HG03060 (cell line): ENCODE measurements around the gene ERICH3.
A peak's percentile ranks its signal among the peaks of the same experiment; 100 is the strongest.

Source experiments
- ATAC-seq: cut with Tn5 transposase; IDR thresholded peaks from one replicate; pipeline ENCODE4 v1.9.1; 2021; ENCODE audit warnings: low read depth, moderate number of reproducible peaks; ENCODE audit not compliant: unreplicated experiment

ERICH3 gene

DNA sequence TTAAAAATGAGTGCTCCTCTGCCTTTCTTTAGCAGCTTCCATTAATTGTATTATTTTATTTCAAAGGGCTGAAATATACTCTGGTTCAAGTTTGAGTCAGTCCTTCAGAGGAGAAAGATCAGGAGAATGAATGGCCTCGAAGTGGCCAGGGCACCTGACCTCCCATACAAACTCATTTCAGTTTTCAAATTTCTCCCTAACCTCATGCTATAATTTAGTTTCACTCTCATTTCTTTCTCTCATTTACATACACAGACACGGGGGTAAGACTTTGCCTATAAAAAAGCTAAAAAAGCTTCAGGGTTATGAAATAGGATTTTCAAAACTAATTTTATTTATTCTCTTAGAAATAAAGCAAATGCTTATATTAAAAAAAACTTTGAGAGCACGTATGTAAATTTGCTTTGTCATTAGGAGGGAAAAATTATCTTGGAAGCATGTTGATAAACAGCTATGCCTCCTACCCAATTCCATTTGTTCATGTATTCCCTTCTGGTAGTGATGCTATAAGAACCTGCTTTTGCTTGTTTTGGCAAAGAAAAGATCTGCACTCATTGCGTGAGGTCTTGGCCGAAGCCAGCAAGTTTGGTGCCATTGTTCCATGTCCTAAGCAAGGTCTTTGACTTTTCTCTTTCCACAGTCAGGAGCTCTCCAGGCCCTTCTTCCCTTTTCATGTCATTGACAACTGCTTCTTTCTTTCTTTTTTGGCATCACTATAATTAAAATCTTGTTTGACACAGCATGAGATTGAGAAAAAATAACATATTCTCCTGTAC is 80.8 kb downstream of the ERICH3 start:
- no peak for ATAC-seq

- ATAC-seq, result no peak
Observed at GRCh38 chr1:74591949-74592348, 81.6 kb downstream of the ERICH3 start.

DNA sequence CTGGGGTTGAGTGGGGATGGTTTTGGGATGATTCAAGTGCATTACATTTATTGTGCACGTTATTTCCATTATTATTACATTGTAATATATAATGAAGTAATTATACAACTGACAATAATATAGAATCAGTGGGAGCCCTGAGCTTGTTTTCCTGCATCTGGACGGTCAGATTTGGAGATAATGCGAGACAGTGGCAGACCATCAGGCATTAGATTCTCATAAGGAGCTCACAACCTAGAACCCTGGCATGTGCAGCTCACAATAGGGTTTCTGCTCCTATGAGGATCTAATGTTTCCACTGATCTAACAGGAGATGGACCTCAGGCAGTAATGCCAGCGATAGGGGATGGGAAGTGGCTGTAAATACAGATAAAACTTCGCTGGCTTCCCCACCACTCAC is 83.3 kb downstream of the ERICH3 start:
- no peak for ATAC-seq

GRCh38 chr1:74587888-74588287 is 85.7 kb downstream of the ERICH3 start:
- ATAC-seq, result no peak

DNA sequence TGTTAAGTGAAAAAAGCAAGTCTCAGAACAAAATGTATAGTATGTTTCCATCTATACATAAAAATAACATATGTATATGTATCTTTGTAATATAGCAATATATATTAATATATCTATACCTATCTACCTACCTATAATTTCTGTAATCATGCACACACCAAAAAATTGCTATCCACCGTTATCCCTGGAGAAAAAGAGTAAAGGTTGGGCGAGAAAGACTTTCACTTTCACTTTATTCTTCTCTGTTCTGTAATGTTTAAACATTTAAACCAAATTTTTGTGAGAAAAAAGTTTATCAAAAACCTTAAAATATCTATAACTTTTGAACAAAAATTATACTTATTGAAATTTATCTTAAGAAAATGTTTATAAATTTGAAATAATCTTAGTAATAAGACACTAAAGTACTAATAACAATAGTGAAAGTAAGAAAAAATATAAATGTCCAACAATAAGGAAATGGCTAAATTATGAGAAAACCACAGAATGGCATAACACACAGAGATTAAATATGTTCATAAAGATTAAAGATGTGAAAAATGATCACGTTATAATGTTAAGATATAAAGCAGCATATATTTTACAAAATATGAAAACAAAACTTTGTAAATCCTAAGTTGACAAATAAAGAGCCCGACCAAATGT is 87.2 kb downstream of the ERICH3 start:
- no peak for ATAC-seq

DNA sequence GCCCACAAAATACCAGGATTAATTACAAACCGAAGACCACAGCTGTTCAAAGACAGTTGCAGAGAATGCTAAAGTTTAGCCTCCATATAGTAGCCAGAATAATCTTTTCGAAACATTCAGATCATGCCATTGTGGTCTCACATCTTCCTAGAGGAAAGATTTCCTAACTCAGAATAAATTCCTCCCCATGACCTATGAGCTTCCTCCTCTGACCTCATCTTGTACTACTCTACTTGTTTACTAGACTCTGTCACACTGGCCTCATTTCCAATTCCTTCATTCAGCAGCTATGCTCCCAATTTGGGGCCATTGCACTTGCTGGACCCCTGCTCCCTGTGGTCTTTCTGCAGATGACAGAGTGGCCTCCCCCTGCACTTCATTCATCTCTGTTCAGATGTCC is 89.4 kb downstream of the ERICH3 start:
- no peak for ATAC-seq

DNA sequence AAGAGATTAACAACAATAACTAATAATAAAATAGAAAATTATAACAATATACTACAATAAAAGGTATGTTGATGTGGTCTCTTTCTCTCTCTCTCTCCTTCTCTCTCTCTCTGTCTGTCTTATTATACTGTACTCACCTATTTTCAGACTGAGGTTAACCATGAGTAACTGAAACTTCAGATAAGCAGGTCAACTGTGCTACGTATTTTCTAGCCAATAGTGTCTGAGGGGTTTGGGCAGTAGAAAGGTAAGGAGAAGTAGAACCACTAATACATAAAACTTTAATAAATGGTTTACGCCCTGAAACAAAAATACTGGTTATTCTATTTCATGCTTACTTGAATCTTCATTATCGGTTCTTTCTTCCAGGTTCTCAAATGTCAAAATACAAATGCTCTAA is 90.2 kb downstream of the ERICH3 start:
- no peak for ATAC-seq

- peak; percentile 97 for ATAC-seq
Observed at GRCh38 chr1:74579425-74579824, 94.2 kb downstream of the ERICH3 start.

DNA sequence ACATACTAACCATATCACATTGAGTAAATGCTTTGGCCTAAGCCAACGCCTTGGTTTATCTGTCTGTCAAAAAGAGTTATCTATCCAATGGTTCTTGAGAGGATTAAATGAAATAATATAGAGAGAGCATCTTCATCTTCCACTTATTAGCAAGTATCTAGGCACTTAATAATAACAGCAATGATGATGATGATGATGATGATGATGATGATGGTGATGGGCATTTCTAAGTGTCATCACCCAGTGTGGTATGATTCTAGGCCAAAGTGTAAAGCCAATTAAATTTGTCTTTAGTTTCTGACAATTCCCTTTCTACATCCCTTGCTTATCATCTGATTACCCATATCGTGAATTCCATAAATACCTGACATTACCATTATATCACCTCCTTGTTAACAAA is 95.5 kb downstream of the ERICH3 start:
- no peak for ATAC-seq

GRCh38 chr1:74571891-74572290 is 101.7 kb downstream of the ERICH3 start:
- no peak for ATAC-seq

DNA sequence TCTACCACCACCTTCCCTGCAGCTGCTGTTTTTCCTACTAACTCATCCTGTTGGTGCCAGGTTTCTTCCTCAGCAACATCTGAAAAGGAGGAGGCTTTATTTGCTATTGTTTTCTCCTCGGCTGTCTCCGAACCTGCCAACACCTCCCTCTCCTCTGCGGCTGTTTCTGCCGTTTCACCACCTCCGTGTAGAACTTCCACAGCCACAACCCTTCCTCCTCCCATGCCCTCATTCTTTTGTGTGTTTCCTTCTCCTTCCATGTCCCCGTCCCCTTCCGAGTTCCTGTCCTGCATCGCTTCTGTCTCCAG is 102.1 kb downstream of the ERICH3 start:
- ATAC-seq, result no peak

GRCh38 chr1:74570797-74571492 is 102.6 kb downstream of the ERICH3 start:
- no peak for ATAC-seq

GRCh38 chr1:74549932-74550331 is 123.7 kb downstream of the ERICH3 start:
- ATAC-seq, result no peak

GRCh38 chr1:74548961-74549750 is 124.4 kb downstream of the ERICH3 start:
- no peak for ATAC-seq

- no peak for ATAC-seq
Observed at GRCh38 chr1:74545821-74546220, 127.8 kb downstream of the ERICH3 start.

GRCh38 chr1:74534241-74534640 is 139.4 kb downstream of the ERICH3 start:
- ATAC-seq, result no peak

DNA sequence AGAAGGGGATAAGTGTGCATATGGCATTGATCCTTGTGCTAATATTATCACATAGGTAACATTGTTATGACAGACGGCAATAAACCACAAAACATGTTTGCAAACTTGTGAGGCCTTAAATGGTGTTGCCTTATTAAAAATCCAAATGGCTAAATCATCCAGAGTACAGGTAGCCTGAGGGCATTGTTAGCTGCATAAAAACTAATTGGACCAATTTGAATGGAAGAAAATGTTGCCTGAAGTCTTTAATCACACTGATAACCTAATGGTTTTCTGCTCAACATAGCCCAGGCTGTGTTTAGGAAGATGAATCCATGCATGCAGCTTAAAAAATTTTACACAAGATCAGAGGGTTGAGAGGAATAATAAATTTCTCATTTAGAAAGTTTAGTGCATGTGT is 141.8 kb downstream of the ERICH3 start:
- ATAC-seq, result no peak

DNA sequence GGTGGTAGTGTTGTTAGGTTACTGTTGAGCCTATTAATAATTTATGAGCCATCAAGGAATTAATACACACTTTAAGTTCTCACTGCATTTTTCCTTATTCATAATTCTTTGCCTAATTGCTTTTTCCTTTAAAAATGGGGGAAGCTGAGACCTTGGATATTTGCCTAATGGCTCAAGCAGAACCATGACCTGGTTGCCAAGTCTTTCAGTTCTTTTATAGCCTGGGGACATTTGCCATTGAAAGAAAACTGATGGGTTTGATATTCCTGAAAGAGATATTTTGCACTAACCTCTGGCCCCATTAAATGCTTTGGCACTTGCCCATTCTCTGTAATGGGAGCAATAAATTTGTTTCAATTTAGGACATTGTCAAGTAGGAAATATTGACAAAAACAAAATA is 142.7 kb downstream of the ERICH3 start:
- ATAC-seq, result no peak

DNA sequence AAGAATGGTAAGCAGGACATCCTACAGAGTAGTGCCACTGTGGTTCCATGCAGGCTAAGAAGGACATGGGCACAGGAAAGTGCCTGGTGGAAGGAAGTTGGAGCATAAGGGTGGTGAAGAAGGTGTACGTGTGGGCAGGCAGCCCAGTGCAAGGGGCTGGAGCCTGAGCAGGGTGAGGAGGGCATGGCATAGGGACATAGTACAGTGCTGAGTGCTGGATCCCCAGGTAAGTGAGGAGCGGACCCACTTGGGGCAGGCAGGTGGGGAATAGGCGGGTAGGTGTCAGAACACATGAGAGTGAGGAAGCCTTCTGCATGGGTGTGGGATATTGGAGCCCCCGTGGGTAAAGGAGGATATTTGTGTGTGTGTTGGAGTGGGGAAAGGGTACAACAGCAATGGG is 145.5 kb downstream of the ERICH3 start:
- ATAC-seq, result no peak

DNA sequence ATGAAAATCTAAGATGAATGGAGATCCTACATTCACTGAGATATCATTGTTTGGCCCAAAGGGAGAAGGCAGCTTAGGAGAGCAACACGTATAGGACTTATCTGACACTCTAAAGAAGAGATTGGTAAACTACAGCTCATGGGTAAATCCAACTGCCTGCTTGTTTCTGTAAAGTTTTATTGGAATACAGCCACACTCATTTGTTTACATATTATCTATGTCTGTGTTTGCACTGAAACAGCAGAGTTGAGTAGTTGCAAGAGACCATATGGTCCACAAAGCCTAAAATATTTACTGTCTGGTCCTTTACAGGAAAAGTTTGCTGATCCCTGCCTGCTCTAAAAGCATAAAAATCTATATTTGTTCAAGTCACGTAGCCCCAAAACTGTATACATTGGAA is 146.9 kb downstream of the ERICH3 start:
- no peak for ATAC-seq

- no peak for ATAC-seq
Observed at GRCh38 chr1:74523873-74524480, 149.6 kb downstream of the ERICH3 start.
